CD8-positive, alpha-beta memory T cell (primary cell): ENCODE results near the gene STPG3. TPM values are rescaled to one million over a fixed set of nuclear protein-coding genes. Genes with fewer than 3 reads are reported as not detected.
A peak's percentile ranks its signal among the peaks of the same experiment; 100 is the strongest.

Experiments
- CTCF ChIA-PET: fragments of 350-600 bp; sonication (Branson Sonifier 250); formaldehyde crosslinking; loops from one replicate; lab custom pipeline; 2021; ENCODE audit warnings: antibody characterized with exemption; lab: Charles Lee
- POLR2A ChIA-PET: fragments of 350-600 bp; sonication (Branson Sonifier 250); formaldehyde crosslinking; loops from one replicate; lab custom pipeline; 2021; ENCODE audit warnings: antibody characterized with exemption; lab: Charles Lee
- DNase-seq, 5 donors: peaks; one replicate each; pipeline versions ENCODE4 v3.0.0 to v3.0.0-alpha.2; 2020 to 2022; ENCODE audit warnings: mixed read lengths in 1 of 5
- H3K27ac ChIP-seq: one replicate; pipeline ENCODE4 v1.7.0; 2013; ENCODE audit warnings: low read depth, mild to moderate bottlenecking, low read length, moderate library complexity
- H3K27me3 ChIP-seq: 2 replicates; pipeline ENCODE4 v1.7.0; 2013; ENCODE audit warnings: low read length, mild to moderate bottlenecking; ENCODE audit not compliant: insufficient read depth, poor library complexity, severe bottlenecking
- H3K36me3 ChIP-seq: 2 replicates; pipeline ENCODE4 v1.7.0; 2013; ENCODE audit warnings: mild to moderate bottlenecking, low read length, moderate library complexity; ENCODE audit not compliant: insufficient read depth
- H3K4me1 ChIP-seq: 2 replicates; pipeline ENCODE4 v1.7.0; 2013; ENCODE audit warnings: mild to moderate bottlenecking, low read length, moderate library complexity; ENCODE audit not compliant: insufficient read depth
- H3K4me3 ChIP-seq: 2 replicates; pipeline ENCODE4 v1.7.0; 2013; ENCODE audit warnings: mild to moderate bottlenecking, low read length
- H3K9me3 ChIP-seq: 2 replicates; pipeline ENCODE4 v1.7.0; 2013; ENCODE audit warnings: mild to moderate bottlenecking, low read length
- H3K27ac Mint-ChIP-seq, 8 donors: one replicate each; pipeline ENCODE4 v1.8.0; 2020 to 2021; ENCODE audit warnings: mixed read lengths in 8 of 8, mild to moderate bottlenecking in 6 of 8, inconsistent platforms in 3 of 8, moderate library complexity in 3 of 8
- H3K27me3 Mint-ChIP-seq, 2 donors: one replicate each; pipeline ENCODE4 v1.8.0; 2020 to 2021; ENCODE audit warnings: mixed read lengths in 2 of 2, mild to moderate bottlenecking in 1 of 2, moderate library complexity in 1 of 2
- H3K36me3 Mint-ChIP-seq, 3 donors: one replicate each; pipeline ENCODE4 v1.8.0; 2020 to 2021; ENCODE audit warnings: mixed read lengths in 3 of 3, inconsistent platforms in 1 of 3, mild to moderate bottlenecking in 1 of 3
- H3K4me1 Mint-ChIP-seq, 3 donors: one replicate each; pipeline ENCODE4 v1.8.0; 2020 to 2021; ENCODE audit warnings: mixed read lengths in 3 of 3, inconsistent platforms in 1 of 3, mild to moderate bottlenecking in 1 of 3
- H3K4me3 Mint-ChIP-seq, 7 donors: one replicate each; pipeline ENCODE4 v1.8.0; 2020 to 2021; ENCODE audit warnings: mixed read lengths in 7 of 7, mild to moderate bottlenecking in 6 of 7, moderate library complexity in 4 of 7, inconsistent platforms in 2 of 7
- H3K9me3 Mint-ChIP-seq, 5 donors: one replicate each; pipeline ENCODE4 v1.8.0; 2020 to 2022; ENCODE audit warnings: mixed read lengths in 5 of 5, mild to moderate bottlenecking in 3 of 5, moderate library complexity in 2 of 5, inconsistent platforms in 1 of 5
- polyA plus RNA-seq: library from polyadenylated mRNA; unstranded; fragments of 300-500 nt; fragmentation: Illumina TruSeq; gene quantifications from one replicate; pipeline ENCODE4 v1.2.3, GENCODE V29; 2021
- total RNA-seq, 2 experiments: library from RNA; stranded (reverse); gene quantifications; one replicate each; pipeline ENCODE4 v1.2.3, GENCODE V29; 2021

Gene STPG3
- total and polyA plus RNA-seq, 3 experiments from 2014 or later = 0.27 to 0.28 TPM; not detected in 1

DNA sequence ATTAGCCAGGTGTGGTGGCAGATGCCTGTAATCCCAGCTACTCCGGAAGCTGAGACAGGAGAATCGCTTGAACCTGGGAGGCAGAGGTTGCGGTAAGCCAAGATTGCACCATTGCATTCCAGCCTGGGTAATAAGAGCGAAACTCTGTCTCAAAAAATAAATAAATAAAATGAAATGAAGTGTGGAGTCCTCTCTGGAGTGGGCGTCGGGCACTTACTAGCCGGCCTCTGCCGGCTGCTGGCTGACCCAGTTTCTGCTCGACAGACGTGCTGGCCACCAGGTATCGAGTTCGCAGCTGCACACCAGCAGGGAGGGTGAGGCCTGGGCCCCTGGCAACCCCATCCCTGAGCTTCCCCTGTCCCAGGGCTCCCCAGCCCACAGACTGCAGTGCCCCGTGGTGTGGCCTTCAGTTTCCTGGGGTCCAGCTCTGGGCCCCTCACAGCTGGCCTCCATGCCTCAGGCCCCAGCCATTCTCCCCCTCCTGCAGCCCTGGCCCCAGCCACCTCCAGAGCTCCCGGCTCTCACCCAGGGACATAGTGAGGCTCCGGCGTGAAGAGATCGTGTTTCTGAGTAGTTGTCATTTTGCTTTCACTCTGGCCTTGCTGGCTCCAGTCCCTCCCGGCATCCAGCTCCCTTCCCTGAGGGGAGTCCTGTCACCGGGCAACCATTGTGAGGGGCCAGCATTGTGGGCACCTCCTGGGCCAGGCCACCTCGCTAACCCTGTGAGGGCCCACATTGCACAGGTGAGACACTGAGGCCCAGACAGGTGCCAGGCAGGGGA lies 3.8 kb upstream of the STPG3 start:
- ChIA-PET POLR2A (no interaction called here), CTCF (interaction anchor here (2.8 kb wide), 1 partner anchor 10 kb away, joined by 11 read pairs; no protein-coding TSS in a partner anchor)
- Histone ChIP-seq H3K4me1 (peaks cover 5% of the 10 kb centered on the region), H3K27me3 (no peaks in the 10 kb centered on the region), H3K27ac (no peak overlapping the region), H3K9me3 (no peaks in the 10 kb centered on the region), H3K4me3 (no peak overlapping the region), H3K36me3 (peaks cover 6% of the 10 kb centered on the region)
- DNase-seq = no peak
- Mint-ChIP-seq H3K27me3 (no peaks in the 10 kb centered on the region), H3K4me1 (peaks cover 7 to 18% (median 9%) of the 10 kb centered on the region in 3 donors), H3K36me3 (peaks cover 0 to 15% (median 5%) of the 10 kb centered on the region in 3 donors), H3K27ac (no peak overlapping the region), H3K9me3 (no peaks in the 10 kb centered on the region), H3K4me3 (no peak overlapping the region)

DNA sequence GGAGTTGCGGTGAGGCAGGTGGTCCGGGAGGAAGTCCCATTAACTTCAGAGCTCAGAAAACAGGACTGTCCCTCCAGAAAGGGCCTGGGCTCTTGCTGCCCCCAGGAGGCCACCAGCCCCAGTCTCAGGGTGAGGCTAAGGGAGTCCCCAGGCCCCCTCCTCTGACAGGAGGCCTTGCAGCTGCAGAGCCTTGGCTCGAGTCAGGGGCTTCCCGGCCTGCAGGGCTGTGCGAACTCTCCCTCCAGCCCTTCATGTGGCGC lies 3.2 kb upstream of the STPG3 start:
- H3K4me3 Mint-ChIP-seq = no peak overlapping the region
- peaks cover 1 to 13% (median 4%) of the 10 kb centered on the region in 3 donors for H3K4me1 Mint-ChIP-seq
- CTCF ChIA-PET = interaction anchor here (2.8 kb wide), 1 partner anchor 11 kb away, joined by 11 read pairs; no protein-coding TSS in a partner anchor

DNA sequence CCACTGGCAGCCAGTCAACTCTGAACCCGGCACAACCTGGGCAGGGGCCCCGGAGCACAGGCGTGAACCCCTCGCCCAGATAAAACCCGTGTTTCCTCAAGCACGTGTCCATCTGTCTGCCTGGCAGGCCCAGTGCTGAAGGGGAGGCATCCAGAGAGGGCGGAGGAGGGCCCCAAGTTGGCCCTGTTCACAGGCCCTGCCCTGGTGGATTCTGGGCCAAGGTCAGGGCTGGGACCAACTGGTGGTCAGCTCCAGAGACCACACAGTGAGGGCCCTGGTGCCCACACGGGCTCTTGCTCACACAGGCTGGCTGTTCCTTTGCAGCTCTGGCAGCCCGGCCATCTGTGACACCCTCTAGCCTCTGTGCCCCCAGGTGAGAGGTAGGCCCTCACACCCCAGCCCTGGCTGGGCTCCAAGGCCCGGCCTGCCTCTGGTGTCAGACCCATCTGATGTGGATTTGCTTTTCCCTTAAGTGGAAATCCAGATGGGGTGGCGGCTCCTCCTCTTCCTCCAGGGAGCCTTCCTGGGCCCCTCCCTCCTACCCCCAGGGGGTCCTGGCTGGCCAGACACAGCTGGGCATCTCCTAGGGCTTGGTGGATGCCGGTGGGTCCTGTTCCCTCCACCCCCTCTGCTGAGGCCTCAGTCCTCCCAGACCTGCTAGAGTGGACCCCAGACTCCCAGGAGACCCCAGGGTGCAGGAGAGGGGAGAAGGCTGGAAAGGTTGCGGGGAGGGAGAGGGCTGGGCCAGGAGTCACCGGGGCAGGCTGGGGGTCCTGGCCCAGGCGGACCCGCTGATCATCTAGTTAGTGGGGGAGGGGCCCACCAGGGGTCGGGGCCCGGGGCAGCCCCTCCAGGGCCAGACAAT lies 525 bp upstream of the STPG3 start:
- CTCF ChIA-PET = no interaction called here
- Mint-ChIP-seq H3K36me3 (peaks cover 0 to 2% (median 0%) of the 10 kb centered on the region in 3 donors), H3K27me3 (no peaks in the 10 kb centered on the region), H3K27ac (no peak overlapping the region), H3K4me1 (peaks cover 0 to 5% (median 4%) of the 10 kb centered on the region in 3 donors), H3K4me3 (peak overlapping the region in 1 of 7 donors; percentile 40), H3K9me3 (no peaks in the 10 kb centered on the region)
- Histone ChIP-seq H3K27ac (no peak overlapping the region), H3K4me1 (peaks cover 5% of the 10 kb centered on the region), H3K36me3 (no peaks in the 10 kb centered on the region), H3K4me3 (no peak overlapping the region), H3K27me3 (no peaks in the 10 kb centered on the region), H3K9me3 (no peaks in the 10 kb centered on the region)
- DNase-seq = no peak
- POLR2A ChIA-PET = no interaction called here

More for the DNA sequence above, 3.2 kb upstream of the STPG3 start:
- no peak overlapping the region for H3K4me3 ChIP-seq
- no peak overlapping the region for H3K27ac Mint-ChIP-seq
- no peaks in the 10 kb centered on the region for H3K27me3 Mint-ChIP-seq
- H3K9me3 ChIP-seq = no peaks in the 10 kb centered on the region
- H3K27me3 ChIP-seq = no peaks in the 10 kb centered on the region
- H3K4me1 ChIP-seq = no peaks in the 10 kb centered on the region
- peaks cover 0 to 10% (median 2%) of the 10 kb centered on the region in 3 donors for H3K36me3 Mint-ChIP-seq
- DNase-seq = no peak
- POLR2A ChIA-PET = interaction anchor here (0.5 kb wide), 1 partner anchor 19 kb away, joined by 3 read pairs; no protein-coding TSS in a partner anchor
- peaks cover 1% of the 10 kb centered on the region for H3K36me3 ChIP-seq
- no peaks in the 10 kb centered on the region for H3K9me3 Mint-ChIP-seq
- H3K27ac ChIP-seq = no peak overlapping the region

DNA sequence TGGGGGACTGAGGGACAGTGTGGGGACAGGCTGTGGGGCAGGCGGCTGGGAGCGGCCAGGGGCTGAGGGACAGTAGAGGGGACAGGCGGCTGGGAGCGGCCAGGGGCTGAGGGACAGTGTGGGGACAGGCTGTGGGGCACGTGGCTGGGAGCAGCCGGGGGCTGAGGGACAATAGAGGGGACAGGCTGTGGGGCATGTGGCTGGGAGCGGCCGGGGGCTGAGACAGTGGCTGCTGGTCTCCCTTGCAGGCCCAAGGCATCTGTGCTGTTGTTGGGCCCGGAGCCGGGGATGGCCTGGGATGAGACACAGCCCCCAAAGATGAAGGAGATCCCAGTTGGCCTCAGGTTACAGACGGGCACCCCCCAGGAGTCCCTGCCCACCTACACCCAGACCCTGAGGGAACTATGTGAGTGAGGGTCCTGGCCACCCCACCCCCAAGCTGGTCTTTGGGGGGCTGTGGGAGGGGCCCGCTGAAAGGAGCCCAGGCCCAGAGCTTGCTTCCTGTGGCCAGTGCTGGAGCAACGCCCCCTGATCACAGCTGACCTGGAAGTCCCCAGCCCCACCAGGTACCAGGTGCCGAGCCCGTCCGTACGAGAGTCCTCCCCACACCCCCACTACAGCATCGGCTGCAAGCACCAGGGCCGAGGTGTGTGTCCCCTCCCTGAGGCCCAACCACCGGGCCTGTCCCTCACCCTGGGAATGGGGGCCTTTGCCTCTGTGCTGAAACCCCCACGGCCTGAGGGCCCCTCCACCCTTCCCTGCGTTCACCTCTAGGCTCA lies 593 bp downstream of the STPG3 start:
- Histone ChIP-seq H3K4me3 (no peak overlapping the region), H3K27ac (no peak overlapping the region), H3K9me3 (no peaks in the 10 kb centered on the region), H3K36me3 (no peaks in the 10 kb centered on the region), H3K4me1 (peaks cover 14% of the 10 kb centered on the region), H3K27me3 (no peaks in the 10 kb centered on the region)
- no peaks in the 10 kb centered on the region for H3K27me3 Mint-ChIP-seq
- peaks cover 0 to 9% (median 0%) of the 10 kb centered on the region in 3 donors for H3K36me3 Mint-ChIP-seq
- H3K27ac Mint-ChIP-seq = no peak overlapping the region
- no peaks in the 10 kb centered on the region for H3K9me3 Mint-ChIP-seq
- H3K4me3 Mint-ChIP-seq = peak overlapping the region in 1 of 7 donors; percentile 27
- CTCF ChIA-PET = interaction anchor here (6.2 kb wide), 1 partner anchor 11 kb away, joined by 43 read pairs; the partner anchor contains the start of gene TUBB4B
- peaks cover 7 to 16% (median 8%) of the 10 kb centered on the region in 3 donors for H3K4me1 Mint-ChIP-seq
- no peak for DNase-seq
- POLR2A ChIA-PET = no interaction called here

DNA sequence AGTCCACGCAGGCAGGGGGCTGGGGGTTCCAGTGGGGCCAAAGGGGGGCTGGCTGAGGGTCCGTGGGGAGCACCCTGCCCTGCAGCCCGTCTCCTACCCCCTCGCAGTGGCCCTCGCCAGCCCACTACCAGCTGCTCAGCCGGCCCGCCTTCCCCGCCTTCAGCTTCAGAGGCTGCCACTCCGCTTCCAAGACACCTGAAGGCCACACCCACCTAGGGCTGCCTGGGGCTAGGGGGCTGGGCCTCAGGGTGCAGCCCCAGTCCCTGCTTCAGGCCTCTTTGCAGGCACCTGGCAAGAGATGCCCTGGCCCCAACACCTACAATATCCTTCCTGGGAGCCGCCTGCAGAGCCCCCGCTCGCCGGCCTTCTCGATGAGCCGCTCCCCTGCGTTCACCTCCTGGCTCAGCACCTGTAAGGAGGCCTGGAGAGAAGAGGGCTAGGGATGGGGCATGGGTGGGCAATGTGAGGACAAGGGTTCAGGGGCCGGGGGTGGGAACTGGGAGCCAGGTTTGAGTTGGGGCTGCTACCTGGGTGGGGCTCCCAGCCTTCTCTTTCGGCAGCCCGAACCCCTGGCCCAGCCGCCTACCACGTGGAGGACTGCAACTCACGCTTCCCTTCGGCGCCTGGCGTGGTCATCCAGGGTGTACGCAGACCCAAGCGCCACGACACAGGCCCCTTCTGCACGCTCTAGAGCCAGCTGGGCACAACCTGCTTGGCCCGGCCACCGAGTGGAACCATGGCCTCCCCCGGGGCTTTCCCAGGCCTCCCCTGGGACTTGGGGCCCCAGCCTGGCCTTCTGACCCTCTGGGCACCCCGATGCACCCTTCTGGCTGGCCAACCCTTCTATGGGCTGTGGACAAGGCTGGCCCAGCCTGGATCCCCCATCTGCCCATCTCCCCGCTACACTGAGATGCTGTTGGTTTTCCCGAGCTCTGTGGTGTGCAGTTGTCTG lies 1.7 kb downstream of the STPG3 start:
- Histone ChIP-seq H3K4me3 (no peak overlapping the region), H3K36me3 (no peaks in the 10 kb centered on the region), H3K27ac (no peak overlapping the region), H3K4me1 (peaks cover 18% of the 10 kb centered on the region), H3K27me3 (no peaks in the 10 kb centered on the region), H3K9me3 (no peaks in the 10 kb centered on the region)
- ChIA-PET POLR2A (interaction anchor here (5.4 kb wide), 1 partner anchor 11 kb away, joined by 83 read pairs; the partner anchor contains the start of gene TUBB4B), CTCF (interaction anchor here (2.1 to 6.2 kb wide), 2 partner anchors 12 to 16 kb away, joined by 10 to 43 read pairs; partner anchors contain the start of gene TUBB4B)
- H3K36me3 Mint-ChIP-seq = peaks cover 0 to 14% (median 0%) of the 10 kb centered on the region in 3 donors
- no peak for DNase-seq
- H3K27ac Mint-ChIP-seq = no peak overlapping the region
- peaks cover 8 to 22% (median 11%) of the 10 kb centered on the region in 3 donors for H3K4me1 Mint-ChIP-seq
- no peaks in the 10 kb centered on the region for H3K27me3 Mint-ChIP-seq
- no peaks in the 10 kb centered on the region for H3K9me3 Mint-ChIP-seq
- peak overlapping the region in 1 of 7 donors; percentile 52 for H3K4me3 Mint-ChIP-seq

DNA sequence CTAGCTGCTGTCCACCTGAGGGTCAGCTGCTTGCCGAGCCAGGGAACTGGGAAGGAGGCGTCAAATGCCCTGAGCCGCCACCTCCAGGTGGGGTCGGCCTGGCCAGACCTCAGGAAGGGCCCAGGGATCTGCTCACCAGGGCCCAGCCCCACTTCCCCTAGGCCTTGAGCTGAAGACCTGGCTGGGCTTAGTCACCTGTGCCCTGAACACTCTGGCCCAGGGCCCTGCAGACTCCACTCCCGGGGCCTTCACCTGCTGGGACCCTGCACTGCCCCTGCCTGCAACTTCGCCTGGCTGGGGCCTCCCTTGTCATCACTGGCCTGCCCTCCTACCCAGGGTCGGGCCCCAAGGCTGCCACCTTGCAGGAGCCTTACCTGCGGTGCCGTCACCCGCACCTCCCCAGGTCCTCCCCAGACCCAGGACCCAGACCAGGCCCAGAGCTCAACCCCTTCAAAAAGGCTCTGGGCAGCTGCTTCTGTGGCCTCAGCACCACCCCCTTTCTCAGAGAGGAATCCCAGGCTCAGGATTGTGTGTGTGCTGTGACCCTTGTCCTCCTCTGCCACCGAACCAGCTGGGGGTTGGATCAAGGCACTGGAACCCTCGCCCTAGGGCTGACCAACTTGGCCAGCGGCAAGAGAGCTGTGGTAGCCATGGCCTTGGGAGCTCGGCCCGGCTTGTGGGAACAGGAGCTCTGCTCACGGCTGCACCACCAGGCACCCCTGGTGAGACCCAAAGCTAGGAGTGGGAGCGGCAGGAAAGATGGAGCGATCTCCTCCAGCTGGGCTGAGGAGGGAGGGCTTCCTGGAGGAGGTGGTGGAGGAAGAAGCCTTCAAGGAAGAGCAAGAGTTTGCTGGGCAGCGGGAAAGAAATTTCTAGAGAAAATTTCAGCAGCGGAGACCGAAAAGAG lies 2.9 kb downstream of the STPG3 start:
- Mint-ChIP-seq H3K36me3 (peaks cover 0 to 24% (median 0%) of the 10 kb centered on the region in 3 donors), H3K9me3 (no peaks in the 10 kb centered on the region), H3K27ac (peak overlapping the region in 6 of 8 donors; percentile 57 to 97 (median 74)), H3K4me1 (peaks cover 8 to 22% (median 11%) of the 10 kb centered on the region in 3 donors), H3K27me3 (no peaks in the 10 kb centered on the region), H3K4me3 (peak overlapping the region; percentile 73 to 96 (median 87))
- no peaks in the 10 kb centered on the region for H3K27me3 ChIP-seq
- ChIA-PET CTCF (interaction anchor here (1.2 to 6.2 kb wide), 4 partner anchors 13 to 124 kb away, joined by 3 to 43 read pairs (median 12); partner anchors contain the start of gene TUBB4B), POLR2A (interaction anchor here (1.0 to 5.4 kb wide), 5 partner anchors 13 to 159 kb away, joined by 3 to 83 read pairs (median 4); partner anchors contain the start of genes NDOR1, TMEM203, TPRN and TUBB4B)
- no peaks in the 10 kb centered on the region for H3K36me3 ChIP-seq
- no peaks in the 10 kb centered on the region for H3K9me3 ChIP-seq
- H3K4me1 ChIP-seq = peaks cover 18% of the 10 kb centered on the region
- H3K27ac ChIP-seq = peak overlapping the region; percentile 61
- no peak overlapping the region for H3K4me3 ChIP-seq
- no peak for DNase-seq
